Measurements from ENCODE around the gene ELMOD1. TPM values are rescaled to one million over a fixed set of nuclear protein-coding genes. Genes with fewer than 3 reads are reported as not detected.

ELMOD1 gene
- total RNA-seq, 1 experiment from 2014 or later: 19.5 TPM

GRCh38 chr11:107598225-107599139 lies 7.5 kb downstream of the ELMOD1 start:
- H3K4me3 ChIP-seq: no peak overlapping the region
- H3K36me3 ChIP-seq: 0 out of 2 replicates have a peak, but pooled peaks cover 2% of the 10 kb centered on the region
- no peaks in the 10 kb centered on the region for H3K27me3 ChIP-seq
- H3K9me3 ChIP-seq (replicated peaks): no peaks in the 10 kb centered on the region
- H3K4me1 ChIP-seq: 0 out of 2 replicates have a peak, but pooled peaks cover 2% of the 10 kb centered on the region
- DNase-seq: no peak
- H3K27ac ChIP-seq: no peak overlapping the region

DNA sequence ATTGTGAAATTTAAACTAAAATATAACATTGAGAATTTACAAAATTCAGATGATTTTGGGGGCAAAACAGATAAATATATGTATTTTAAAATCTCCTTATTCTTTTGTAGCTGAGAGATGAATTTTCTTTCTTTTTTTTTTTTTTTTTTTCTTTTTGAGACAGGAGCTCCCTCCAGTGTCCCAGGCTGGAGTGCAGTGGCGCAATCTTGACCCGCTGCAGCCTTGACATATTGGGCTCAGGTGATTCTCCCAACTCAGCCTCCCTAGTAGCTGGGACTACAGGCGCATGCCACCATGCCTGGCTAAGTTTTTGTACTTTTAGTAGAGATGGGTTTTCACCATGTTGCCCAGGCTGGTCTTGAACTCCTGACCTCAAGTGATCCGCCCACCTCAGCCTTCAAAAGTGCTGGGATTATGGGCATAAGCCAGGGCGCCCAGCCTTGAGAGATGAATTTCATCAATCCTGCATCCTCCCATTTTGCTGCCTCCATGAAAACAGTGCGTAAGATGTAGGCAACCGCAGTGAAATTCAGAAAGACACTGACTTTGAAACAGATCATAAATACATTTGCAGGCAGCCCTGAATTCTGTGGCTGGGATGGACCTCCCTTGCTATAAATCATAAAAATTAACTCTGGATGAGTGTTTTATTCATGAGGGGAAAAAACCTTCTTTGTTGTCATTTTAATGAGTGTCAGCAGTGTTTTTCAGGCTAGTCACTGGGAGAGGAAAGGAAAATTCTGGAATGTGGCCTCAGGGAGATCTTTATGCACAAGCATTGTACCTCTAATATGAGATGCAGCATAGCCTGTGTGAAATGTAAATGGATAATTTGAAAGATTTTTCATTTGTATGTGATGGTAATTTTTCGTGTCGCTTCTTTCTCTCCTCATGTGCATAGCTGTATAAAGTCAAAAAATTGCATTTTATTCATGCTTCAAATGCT lies 14.4 kb downstream of the ELMOD1 start:
- Histone ChIP-seq H3K27ac (no peak overlapping the region), H3K27me3 (no peaks in the 10 kb centered on the region), H3K9me3 (replicated peaks) (no peaks in the 10 kb centered on the region), H3K36me3 (no peaks in the 10 kb centered on the region), H3K4me3 (no peak overlapping the region), H3K4me1 (no peaks in the 10 kb centered on the region)
- DNase-seq: no peak

GRCh38 chr11:107606141-107606540 lies 15.2 kb downstream of the ELMOD1 start:
- Histone ChIP-seq H3K36me3 (no peaks in the 10 kb centered on the region), H3K27ac (no peak overlapping the region), H3K27me3 (no peaks in the 10 kb centered on the region), H3K4me3 (no peak overlapping the region), H3K4me1 (no peaks in the 10 kb centered on the region), H3K9me3 (replicated peaks) (no peaks in the 10 kb centered on the region)
- no peak for DNase-seq

GRCh38 chr11:107608809-107609208 lies 17.9 kb downstream of the ELMOD1 start:
- Histone ChIP-seq H3K4me3 (no peak overlapping the region), H3K27ac (no peak overlapping the region), H3K9me3 (replicated peaks) (no peaks in the 10 kb centered on the region), H3K36me3 (no peaks in the 10 kb centered on the region), H3K27me3 (no peaks in the 10 kb centered on the region), H3K4me1 (no peaks in the 10 kb centered on the region)
- DNase-seq: no peak

DNA sequence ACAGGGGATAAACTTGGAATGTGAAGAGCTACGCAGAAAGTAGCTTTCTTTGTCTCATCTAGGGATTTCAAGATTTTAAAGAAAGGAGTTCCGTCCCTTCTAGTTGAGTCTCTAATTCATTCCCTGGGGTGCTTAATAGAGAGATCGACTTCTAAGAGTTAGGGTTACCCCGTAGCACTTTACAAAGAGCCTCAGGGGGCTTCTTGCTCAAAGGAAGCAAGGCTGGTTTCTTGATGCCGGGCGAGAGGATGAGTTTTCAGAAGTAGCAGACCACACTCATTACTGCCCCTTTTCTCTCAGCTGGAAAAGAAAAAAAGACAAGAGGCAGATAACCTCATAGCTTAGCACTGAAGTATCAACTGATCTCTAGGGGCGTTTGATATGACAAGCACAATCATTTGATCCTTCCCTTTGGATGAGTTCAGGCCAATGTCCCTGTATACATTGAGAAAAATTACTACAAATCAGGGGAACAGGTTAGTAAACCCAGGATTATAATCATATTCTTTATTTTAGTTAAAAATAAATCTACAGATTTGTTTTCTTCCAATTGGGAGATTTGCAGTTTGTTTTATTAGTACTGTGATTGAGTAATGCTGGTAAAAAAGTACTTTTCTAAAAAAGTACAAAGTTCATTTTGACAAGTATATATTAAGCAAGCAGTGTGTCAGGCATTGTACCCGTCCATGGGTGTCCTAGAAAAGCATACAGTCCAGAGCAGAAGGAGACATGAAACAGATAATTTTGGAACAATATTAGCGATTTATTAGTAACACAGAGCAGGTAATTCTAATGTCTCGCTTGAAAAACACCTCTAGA lies 18.7 kb downstream of the ELMOD1 start:
- Histone ChIP-seq H3K27ac (no peak overlapping the region), H3K4me1 (no peaks in the 10 kb centered on the region; the same call in 1 of the 2 replicates), H3K27me3 (no peaks in the 10 kb centered on the region), H3K9me3 (replicated peaks) (no peaks in the 10 kb centered on the region), H3K36me3 (no peaks in the 10 kb centered on the region), H3K4me3 (no peak overlapping the region)
- no peak for DNase-seq

DNA sequence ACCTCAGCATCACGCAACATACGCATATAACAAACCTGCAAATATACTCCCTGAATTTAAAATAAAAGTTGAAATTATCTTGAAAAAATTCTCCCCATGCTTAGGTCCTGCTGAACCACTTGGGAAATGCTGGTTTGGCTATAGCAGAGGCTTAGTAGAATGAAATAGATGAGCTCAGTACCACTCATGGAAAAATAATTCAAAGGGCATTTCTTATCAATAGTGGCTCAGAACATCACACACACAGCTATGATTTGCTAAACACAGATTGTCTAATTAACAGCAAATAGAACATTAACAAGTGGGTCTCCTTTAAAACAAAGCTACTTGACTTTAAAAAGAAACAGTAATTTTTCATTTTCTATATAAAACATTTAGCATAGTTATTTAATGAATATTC lies 21.5 kb downstream of the ELMOD1 start:
- no peak for DNase-seq
- Histone ChIP-seq H3K4me3 (no peak overlapping the region), H3K4me1 (no peaks in the 10 kb centered on the region; the same call in 1 of the 2 replicates), H3K9me3 (replicated peaks) (no peaks in the 10 kb centered on the region), H3K27ac (no peak overlapping the region), H3K27me3 (no peaks in the 10 kb centered on the region), H3K36me3 (no peaks in the 10 kb centered on the region)

- Histone ChIP-seq H3K36me3 (peaks cover 5% of the 10 kb centered on the region; the same call in 1 of the 2 replicates), H3K27me3 (no peaks in the 10 kb centered on the region), H3K4me3 (no peak overlapping the region), H3K9me3 (replicated peaks) (no peaks in the 10 kb centered on the region), H3K27ac (no peak overlapping the region), H3K4me1 (no peaks in the 10 kb centered on the region)
- no peak for DNase-seq
Observed at GRCh38 chr11:107619926-107620325, 29.0 kb downstream of the ELMOD1 start.

- DNase-seq: no peak
- H3K36me3 ChIP-seq: peaks cover 5% of the 10 kb centered on the region; the same call in 1 of the 2 replicates
- no peaks in the 10 kb centered on the region for H3K27me3 ChIP-seq
- no peaks in the 10 kb centered on the region for H3K4me1 ChIP-seq
- H3K9me3 ChIP-seq (replicated peaks): no peaks in the 10 kb centered on the region
- H3K27ac ChIP-seq: no peak overlapping the region
- H3K4me3 ChIP-seq: no peak overlapping the region
Observed at GRCh38 chr11:107621081-107621480, 30.1 kb downstream of the ELMOD1 start.

DNA sequence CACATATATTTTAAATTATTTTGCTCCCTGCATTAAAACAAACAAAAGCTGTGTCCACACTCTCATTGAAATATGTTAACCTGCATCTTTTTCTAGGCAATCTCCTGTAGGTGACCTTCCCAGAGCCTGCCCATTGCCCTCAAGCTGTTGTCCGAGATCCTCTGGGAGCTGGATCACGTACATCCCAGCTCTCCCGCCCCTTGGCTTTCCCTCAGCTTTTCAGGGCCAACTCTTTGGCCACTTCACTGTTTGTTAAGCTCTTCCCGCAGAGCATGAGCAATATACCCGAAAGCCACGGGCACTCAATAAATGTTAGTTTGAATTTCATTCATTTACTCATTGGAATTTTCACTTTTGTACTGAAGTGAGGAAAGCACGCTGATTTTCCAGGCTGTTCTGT lies 32.2 kb downstream of the ELMOD1 start:
- H3K36me3 ChIP-seq: peaks cover 5% of the 10 kb centered on the region; the same call in 1 of the 2 replicates
- no peak for DNase-seq
- no peak overlapping the region for H3K4me3 ChIP-seq
- no peaks in the 10 kb centered on the region for H3K4me1 ChIP-seq
- H3K27ac ChIP-seq: no peak overlapping the region
- H3K27me3 ChIP-seq: no peaks in the 10 kb centered on the region
- H3K9me3 ChIP-seq (replicated peaks): no peaks in the 10 kb centered on the region

- H3K36me3 ChIP-seq: no peaks in the 10 kb centered on the region
- H3K27me3 ChIP-seq: no peaks in the 10 kb centered on the region
- no peaks in the 10 kb centered on the region for H3K9me3 ChIP-seq (replicated peaks)
- H3K4me1 ChIP-seq: no peaks in the 10 kb centered on the region
- H3K27ac ChIP-seq: no peak overlapping the region
- no peak for DNase-seq
- H3K4me3 ChIP-seq: no peak overlapping the region
Observed at GRCh38 chr11:107624983-107625684, 34.2 kb downstream of the ELMOD1 start.

DNA sequence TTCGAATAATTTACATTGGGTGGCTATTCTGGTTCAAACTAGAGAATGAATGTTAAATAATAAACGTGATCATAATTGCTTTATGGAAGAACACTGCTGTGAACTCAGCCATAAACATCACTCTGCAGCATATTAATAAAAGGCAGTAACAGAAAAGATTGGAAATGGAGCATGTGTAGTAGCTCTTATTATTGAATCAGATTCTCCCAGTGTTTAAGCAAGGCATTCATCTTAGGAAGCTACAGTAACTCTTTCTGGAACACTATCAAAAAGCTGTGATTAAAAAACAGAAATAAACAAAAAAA lies 34.7 kb downstream of the ELMOD1 start:
- no peaks in the 10 kb centered on the region for H3K36me3 ChIP-seq
- H3K9me3 ChIP-seq (replicated peaks): no peaks in the 10 kb centered on the region
- DNase-seq: no peak
- no peaks in the 10 kb centered on the region for H3K4me1 ChIP-seq
- H3K4me3 ChIP-seq: no peak overlapping the region
- H3K27ac ChIP-seq: no peak overlapping the region
- H3K27me3 ChIP-seq: no peaks in the 10 kb centered on the region

DNA sequence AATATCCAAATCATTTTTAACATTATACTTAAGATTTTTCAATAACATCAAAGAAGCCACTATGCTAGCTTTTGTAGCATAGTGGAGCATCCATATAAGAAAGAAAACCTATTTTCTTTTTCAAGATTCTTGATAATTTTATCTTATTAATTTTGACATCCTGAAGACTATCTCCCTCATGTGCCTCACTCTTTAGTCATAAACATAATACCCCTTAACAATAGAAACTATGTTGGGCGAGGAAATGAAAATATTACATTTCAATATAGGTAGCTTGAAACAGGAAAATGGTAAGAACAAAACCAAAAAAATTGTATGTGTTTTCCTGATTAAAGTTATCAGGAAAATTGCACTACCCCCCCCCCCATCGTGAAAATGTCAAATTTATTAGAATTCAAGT lies 40.1 kb downstream of the ELMOD1 start:
- H3K27ac ChIP-seq: no peak overlapping the region
- no peaks in the 10 kb centered on the region for H3K9me3 ChIP-seq (replicated peaks)
- no peak overlapping the region for H3K4me3 ChIP-seq
- H3K36me3 ChIP-seq: peaks cover 4% of the 10 kb centered on the region
- no peaks in the 10 kb centered on the region for H3K27me3 ChIP-seq
- no peaks in the 10 kb centered on the region for H3K4me1 ChIP-seq
- DNase-seq: no peak

DNA sequence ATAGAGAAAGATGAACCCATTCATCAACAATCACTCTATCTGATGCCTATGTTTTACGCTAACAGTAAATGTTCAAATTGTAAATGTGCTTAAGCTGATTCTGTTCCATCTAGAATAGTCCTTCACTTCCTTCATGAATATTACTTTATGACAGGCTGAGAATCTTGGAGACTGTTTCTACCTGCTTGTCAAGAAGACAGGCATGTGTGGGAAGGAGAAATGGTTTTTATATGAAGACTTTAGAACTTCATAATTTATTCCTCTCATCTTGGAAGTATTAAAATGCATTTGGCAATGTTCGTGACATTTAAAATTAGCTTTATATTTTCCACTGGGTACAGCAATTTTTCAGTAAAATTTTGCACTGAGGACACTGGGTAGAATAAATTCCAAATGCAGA lies 41.0 kb downstream of the ELMOD1 start:
- Histone ChIP-seq H3K4me1 (no peaks in the 10 kb centered on the region), H3K9me3 (replicated peaks) (no peaks in the 10 kb centered on the region), H3K36me3 (peaks cover 4% of the 10 kb centered on the region), H3K27ac (no peak overlapping the region), H3K27me3 (no peaks in the 10 kb centered on the region), H3K4me3 (no peak overlapping the region)
- no peak for DNase-seq

DNA sequence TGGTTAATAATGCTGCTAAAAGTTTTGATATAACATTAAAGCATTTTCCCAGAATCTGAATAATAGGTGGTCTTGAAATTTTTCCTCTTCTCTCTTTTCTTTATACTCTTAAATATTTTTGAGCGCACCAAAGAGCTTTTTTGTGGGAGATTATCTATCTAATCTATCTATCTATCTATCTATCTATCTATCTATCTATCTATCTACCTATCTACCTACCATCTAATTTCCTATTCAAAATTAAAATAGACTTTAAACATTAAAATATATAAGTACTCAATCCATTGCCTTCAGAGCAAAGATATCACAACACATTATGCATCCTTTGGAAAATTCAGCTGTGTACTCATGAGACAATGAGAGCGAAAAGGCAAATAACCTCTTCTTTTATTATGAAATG lies 55.8 kb downstream of the ELMOD1 start:
- Histone ChIP-seq H3K27me3 (no peaks in the 10 kb centered on the region), H3K9me3 (replicated peaks) (no peaks in the 10 kb centered on the region), H3K4me3 (no peak overlapping the region), H3K27ac (no peak overlapping the region), H3K4me1 (no peaks in the 10 kb centered on the region), H3K36me3 (peaks cover 10% of the 10 kb centered on the region; the same call in 1 of the 2 replicates)
- DNase-seq: no peak
